GM19351 (cell line): ENCODE data around the gene ZNF710.

Experiments
- ATAC-seq: cut with Tn5 transposase; IDR thresholded peaks from one replicate; pipeline ENCODE4 v1.9.1; 2021; ENCODE audit warnings: mild to moderate bottlenecking, moderate library complexity; ENCODE audit not compliant: unreplicated experiment

The ZNF710 gene

DNA sequence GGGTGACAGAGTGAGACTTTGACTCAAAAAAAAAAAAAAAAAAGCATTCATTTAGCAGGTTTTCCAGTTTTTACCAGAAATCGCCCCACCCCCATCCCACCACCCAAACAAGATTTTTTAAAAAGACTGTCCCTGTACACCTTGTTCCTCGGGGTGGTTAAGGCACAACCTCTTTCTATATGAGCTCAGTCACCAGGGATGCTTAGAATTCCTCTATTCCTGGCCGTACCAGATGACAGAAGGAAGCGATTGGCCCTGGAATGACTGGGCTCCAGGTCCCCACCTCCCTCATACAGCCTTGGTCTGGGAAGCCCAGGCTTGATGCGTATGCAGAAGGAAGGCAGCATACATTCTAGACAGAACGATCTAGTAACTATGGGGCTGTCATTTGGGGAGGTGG lies 75.6 kb downstream of the ZNF710 start:
- ATAC-seq, result no peak

DNA sequence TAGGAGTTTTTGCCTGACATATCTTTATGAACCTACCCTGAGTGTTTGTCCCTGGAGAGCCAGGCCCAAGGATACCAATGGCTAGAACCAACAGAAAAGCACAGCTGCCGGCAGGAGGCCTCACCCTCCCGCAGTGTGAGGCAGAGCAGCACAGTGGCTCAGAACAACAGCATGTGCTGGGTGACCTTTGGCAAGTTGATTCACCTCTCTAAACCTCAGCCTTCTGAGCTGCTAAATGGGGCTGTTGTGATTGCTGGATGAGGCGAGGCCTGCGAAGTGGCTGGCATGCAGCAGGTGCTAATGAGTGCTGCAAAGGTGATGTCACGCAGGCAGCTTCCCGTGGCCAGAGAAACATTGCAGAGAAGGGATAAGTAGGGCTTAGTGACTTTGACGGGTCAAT lies 77.8 kb downstream of the ZNF710 start:
- no peak for ATAC-seq

DNA sequence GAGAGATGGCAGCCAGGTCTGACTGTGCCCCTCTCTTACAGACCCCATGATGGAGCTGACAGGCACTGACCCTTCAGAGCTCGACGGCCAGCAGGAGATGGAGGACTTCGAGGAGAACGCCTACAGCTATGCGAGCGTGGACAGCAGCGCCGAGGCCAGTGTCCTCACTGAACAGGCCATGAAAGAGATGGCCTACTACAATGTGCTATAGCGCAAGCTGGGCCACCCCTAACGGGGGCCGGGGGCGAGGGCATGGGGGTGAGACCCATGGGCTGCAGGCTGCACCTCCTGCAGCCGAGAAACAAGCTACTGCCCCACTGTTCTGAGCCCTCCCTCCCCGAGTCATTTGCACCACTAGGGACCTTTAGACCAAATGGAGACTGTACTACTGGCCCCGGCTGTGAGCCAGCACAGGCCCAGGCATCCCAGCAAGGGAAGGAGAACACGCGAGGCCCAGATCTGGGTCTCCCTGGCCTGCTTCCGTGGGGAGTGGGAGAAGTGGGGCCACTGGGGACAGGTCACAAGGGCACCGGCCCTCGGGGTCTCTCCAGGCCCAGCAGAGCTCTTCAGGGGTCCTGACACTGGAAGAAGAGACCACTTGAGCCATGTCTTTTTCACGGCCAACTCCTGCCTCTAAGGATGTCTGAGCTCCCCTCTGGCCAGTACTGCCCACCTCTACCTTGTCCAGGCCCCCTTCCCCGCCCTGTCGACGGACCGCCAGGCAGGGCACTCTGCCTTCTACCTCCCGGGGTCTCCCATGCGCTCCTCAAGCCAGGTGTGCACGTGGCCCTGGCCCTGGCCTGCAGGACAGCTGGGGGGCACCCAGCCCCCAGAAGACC lies 78.7 kb downstream of the ZNF710 start:
- ATAC-seq, result no peak

- ATAC-seq, result no peak
Measured at GRCh38 chr15:90080458-90080755, 79.3 kb downstream of the ZNF710 start.

DNA sequence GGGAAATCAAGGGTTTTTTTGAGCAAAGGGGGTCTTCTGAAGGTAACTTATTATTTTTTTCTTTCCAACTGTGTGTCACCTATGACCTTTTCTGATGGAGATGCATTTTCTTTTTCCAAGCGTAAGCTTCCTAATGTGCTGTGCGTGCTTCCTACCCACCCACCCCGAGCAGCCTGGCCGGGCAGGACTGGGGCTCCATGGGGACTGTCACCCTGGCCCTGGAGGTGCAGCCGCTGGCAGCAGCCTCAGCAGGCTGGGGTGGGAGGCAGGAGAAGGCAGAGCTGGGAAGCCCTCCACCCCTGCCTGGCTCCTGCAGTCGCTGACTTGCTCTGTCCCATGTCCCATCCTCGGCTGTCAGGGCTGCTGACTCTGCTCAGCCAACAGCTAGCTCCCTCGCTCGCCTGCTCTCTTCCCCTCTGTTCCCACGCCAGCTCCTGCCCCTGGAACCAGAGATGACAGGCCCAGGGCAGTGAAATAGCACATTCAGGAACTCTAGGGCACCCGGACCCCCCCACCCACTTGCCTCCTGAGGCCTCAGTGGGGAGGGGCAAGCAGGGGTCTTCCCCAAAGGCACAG lies 79.8 kb downstream of the ZNF710 start:
- ATAC-seq, result no peak

DNA sequence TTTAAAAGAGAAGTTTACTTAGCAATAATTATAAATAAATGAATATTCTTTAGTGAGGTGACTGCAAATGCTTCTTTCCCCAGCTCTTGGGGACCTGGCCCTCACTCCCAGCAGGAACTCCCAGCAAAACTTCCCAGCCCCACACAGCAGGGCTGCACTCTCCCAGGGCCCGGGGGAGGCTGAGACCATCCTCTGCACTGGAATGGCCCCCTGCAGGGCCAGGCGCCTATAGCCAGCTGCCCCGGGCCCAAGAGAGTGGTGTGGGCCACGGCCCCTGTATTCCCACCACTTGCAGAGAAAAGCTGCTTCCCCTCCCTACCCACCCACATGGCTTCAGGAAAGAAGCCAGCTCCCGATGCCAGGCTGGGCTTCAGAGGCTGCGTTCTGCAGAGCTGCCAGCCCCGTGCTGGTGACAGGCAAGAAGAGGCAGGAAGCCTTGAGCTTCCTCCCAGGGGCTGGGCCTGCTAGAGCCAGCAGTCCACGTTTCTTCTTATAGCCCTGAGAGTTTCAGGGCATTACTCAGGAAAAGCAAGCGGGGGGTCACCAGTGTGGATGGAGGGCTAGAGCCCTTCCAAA lies 81.1 kb downstream of the ZNF710 start:
- no peak for ATAC-seq

- no peak for ATAC-seq
Measured at GRCh38 chr15:90083419-90083818, 82.3 kb downstream of the ZNF710 start.

GRCh38 chr15:90083954-90084607 lies 83.0 kb downstream of the ZNF710 start:
- no peak for ATAC-seq

- ATAC-seq, result no peak
Measured at GRCh38 chr15:90084876-90085423, 83.8 kb downstream of the ZNF710 start.

DNA sequence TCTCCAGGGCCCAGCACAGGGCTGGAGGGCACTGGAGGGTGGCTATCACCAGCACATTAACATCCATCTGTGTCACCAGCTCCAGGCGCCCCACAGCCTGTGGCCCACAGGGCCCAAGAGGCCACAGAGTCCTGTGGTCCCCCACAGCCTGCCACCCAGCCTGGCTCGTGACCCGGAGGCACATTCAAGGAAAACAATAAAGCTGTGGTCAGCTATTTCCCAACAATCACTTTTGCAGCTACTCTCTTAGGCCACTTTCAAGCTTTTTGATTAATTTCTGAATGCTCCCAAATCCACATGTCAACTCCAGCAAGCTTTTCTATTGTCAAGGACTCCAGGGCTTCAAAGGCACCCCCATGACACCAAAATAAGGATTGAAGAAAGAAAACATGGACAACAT lies 84.4 kb downstream of the ZNF710 start:
- ATAC-seq, result no peak

- peak; percentile 61 for ATAC-seq
Measured at GRCh38 chr15:90086868-90087268, 85.7 kb downstream of the ZNF710 start.

GRCh38 chr15:90087454-90088154 lies 86.5 kb downstream of the ZNF710 start:
- no peak for ATAC-seq

GRCh38 chr15:90090226-90090848 lies 89.2 kb downstream of the ZNF710 start:
- no peak for ATAC-seq

GRCh38 chr15:90091156-90091931 lies 90.2 kb downstream of the ZNF710 start:
- no peak for ATAC-seq

- peak; percentile 35 for ATAC-seq
Measured at GRCh38 chr15:90095521-90095959, 94.4 kb downstream of the ZNF710 start.

GRCh38 chr15:90097475-90097874 lies 96.4 kb downstream of the ZNF710 start:
- peak; percentile 50 for ATAC-seq

GRCh38 chr15:90099072-90099867 lies 98.1 kb downstream of the ZNF710 start:
- no peak for ATAC-seq

DNA sequence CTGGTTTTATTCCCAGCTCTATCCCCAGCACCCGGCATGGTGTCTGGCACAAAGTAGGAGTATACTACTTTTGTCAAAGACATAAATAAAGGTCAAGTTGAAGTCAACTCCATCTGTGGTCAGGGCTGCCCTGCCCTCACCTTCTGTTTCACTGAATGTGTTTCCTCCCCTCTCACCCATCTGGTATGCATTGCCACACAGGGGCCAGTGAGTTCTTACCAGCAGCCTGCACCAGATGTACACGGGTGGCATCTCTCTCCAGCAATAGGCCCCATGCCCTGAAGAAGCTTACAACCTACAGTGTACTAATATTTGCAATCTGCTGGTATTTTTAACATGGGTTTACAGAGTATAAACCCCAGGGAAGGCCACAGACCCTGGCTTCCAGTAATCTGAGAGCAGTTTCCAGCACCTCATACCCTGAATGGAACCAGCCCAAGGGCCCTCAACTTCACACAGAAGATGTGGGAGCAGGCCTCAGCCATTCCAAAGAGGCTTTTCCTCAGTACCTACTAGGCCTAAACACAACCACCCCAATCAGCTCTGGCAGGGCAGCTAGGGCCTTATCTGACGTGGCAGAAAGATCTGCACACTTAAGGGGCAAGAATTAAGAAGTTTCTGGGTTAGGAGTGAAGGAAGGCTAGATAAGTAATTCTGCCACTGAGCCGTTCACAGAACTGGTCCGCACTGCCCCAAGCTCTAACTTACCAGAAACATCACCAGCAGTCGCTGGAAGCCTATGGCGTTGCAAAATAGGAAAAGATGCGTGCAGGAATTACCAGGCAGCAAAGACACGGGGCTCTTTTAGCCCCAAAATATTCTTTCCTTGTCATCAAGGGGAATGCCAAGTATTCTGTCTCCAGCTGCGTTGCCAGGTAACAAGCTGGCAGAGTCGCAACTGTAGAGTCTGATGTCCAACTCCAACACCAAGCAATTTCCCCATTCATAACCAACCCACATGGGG lies 99.0 kb downstream of the ZNF710 start:
- ATAC-seq, result no peak
